A673 (cell line): Measurements from ENCODE around the gene DGUOK. TPM values are rescaled to one million over a fixed set of nuclear protein-coding genes. Genes with fewer than 3 reads are reported as not detected.

Source experiments
- BruUV-seq: library from RNA; stranded (reverse); fragments of 400-500 nt; replicated peaks from 2 replicates; lab custom pipeline; 2021; lab: Mats Ljungman, UMichigan
- CTCF ChIA-PET: fragments of 300-600 bp; sonication (Branson Sonifier 250); formaldehyde crosslinking; loops from one replicate; lab custom pipeline; 2022; ENCODE audit warnings: antibody characterized with exemption; lab: Charles Lee
- POLR2A ChIA-PET: fragments of 300-600 bp; sonication (Branson Sonifier 250); formaldehyde crosslinking; loops from one replicate; lab custom pipeline; 2022; ENCODE audit warnings: antibody characterized with exemption; ENCODE audit not compliant: low non-redundant PET; lab: Charles Lee
- DNase-seq: peaks from one replicate; pipeline ENCODE4 v3.0.0-alpha.2; 2015; ENCODE audit warnings: low spot score
- H3K27ac ChIP-seq: fragments of 200-600 bp; sonication (generic); 2 replicates; pipeline ENCODE4 v1.5.1; 2016; ENCODE audit warnings: mixed run types, low read depth, mild to moderate bottlenecking, mixed read lengths, antibody characterized with exemption, low read length; ENCODE audit not compliant: poor library complexity, severe bottlenecking
- H3K27me3 ChIP-seq: fragments of 200-600 bp; sonication (generic); replicated peaks from 2 replicates; pipeline ENCODE4 v1.6.1; 2017; ENCODE audit warnings: mixed run types, low read depth, mild to moderate bottlenecking, mixed read lengths, antibody characterized with exemption, low read length; ENCODE audit not compliant: insufficient read depth, poor library complexity
- H3K36me3 ChIP-seq: fragments of 200-600 bp; sonication (generic); 2 replicates; pipeline ENCODE4 v1.6.1; 2016; ENCODE audit warnings: mixed run types, mild to moderate bottlenecking, mixed read lengths, antibody characterized with exemption, low read length; ENCODE audit not compliant: insufficient read depth, poor library complexity, severe bottlenecking
- H3K4me1 ChIP-seq: fragments of 200-600 bp; sonication (generic); 2 replicates; pipeline ENCODE4 v1.6.1; 2017; ENCODE audit warnings: mixed run types, mild to moderate bottlenecking, mixed read lengths, antibody characterized with exemption, low read length; ENCODE audit not compliant: insufficient read depth, poor library complexity, severe bottlenecking
- H3K4me3 ChIP-seq: fragments of 200-600 bp; sonication (generic); 2 replicates; pipeline ENCODE4 v1.5.1; 2016; ENCODE audit warnings: low read depth, mixed run types, mild to moderate bottlenecking, mixed read lengths, low read length; ENCODE audit not compliant: poor library complexity, severe bottlenecking
- H3K9me3 ChIP-seq: fragments of 200-600 bp; sonication (generic); 2 replicates; pipeline ENCODE4 v1.6.1; 2016; ENCODE audit warnings: mixed run types, low read depth, mild to moderate bottlenecking, mixed read lengths, antibody characterized with exemption, low read length; ENCODE audit not compliant: poor library complexity, severe bottlenecking
- EZH2 ChIP-seq: fragments of 200-600 bp; sonication (generic); IDR thresholded peaks from 2 replicates; pipeline ENCODE4 v1.6.1; 2017; ENCODE audit warnings: borderline replicate concordance, low read depth, mild to moderate bottlenecking, mixed read lengths, antibody characterized with exemption, low read length; ENCODE audit not compliant: poor library complexity, severe bottlenecking
- intact Hi-C: fragments of 100-400 bp; cut with micrococcal nuclease; formaldehyde crosslinking; loops from one replicate; pipeline ENCODE4 v1.10.0; 2022; ENCODE audit not compliant: unreplicated experiment
- total RNA-seq: library from RNA; stranded (reverse); gene quantifications from 2 replicates; pipeline ENCODE4 v1.2.3, GENCODE V29; 2021
- TF ChIP-seq, protein P1 (sequence below): fragments of 300-800, 200-600 bp; sonication (generic); conservative IDR thresholded peaks from 2 replicates; pipeline ENCODE4 v1.5.1; 2017; ENCODE audit warnings: low read depth, mild to moderate bottlenecking, antibody characterized with exemption, low read length, moderate library complexity, mixed read lengths

The DGUOK gene
- total RNA-seq, 1 experiment from 2014 or later, result 106 TPM

DNA sequence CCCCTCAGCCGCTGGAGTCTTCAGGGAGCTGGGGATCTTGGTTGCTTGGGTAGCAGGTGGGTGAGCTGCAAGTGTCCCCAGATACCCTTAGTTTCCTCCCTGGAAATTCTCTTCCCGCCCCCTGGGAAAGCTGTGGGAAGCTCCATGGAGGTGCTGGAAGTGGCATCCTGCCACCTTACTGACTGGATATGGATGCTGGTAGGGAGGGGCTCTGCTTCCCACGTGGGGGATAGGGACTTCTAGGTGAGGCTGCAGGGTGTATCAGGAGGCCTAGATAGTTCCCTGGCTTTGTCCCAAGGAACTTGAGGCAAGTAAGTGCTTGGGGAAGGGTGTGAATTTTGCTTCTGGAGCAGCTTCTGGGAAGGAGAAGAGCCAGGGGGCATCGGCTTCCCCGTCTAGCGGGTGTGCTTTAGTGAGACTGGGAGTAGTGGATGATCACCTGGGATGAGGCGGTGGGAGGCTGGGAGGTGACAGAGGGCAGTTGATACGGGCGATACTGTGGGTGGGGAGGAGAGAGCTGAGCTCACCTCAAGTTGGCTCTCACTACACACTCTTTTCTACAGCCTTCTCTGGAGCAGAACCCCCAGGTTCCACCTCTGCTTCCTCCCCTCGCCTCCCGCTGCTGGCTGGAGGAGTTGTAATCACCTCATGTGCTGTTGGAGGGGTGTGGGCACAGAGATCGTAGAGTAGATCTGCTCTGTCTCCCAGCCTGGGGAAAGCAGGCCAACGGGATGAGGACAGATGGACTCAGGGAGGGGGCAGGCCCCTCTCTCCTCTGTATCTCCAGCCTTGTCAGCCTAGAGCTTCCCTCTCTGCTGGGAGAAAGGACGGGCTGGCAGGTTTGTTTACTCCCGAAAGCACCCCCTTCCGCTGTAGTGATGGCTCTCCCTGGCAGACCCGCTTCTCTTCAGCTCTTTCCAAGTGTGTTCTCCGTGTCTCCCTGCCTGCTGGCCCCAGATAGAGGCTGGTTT lies 77.8 kb downstream of the DGUOK start:
- H3K4me1 ChIP-seq, result peaks cover 88% of the 10 kb centered on the region
- no peaks in the 10 kb centered on the region for H3K27me3 ChIP-seq
- ChIA-PET POLR2A (no interaction called here), CTCF (interaction anchor here (0.5 kb wide), 1 partner anchor 58 kb away, joined by 7 read pairs; no protein-coding TSS in a partner anchor)
- DNase-seq, result no peak
- no peaks in the 10 kb centered on the region for H3K9me3 ChIP-seq
- no TSS peak for BruUV-seq
- TF ChIP-seq EZH2, result no peak
- TF ChIP-seq, protein P1, sequence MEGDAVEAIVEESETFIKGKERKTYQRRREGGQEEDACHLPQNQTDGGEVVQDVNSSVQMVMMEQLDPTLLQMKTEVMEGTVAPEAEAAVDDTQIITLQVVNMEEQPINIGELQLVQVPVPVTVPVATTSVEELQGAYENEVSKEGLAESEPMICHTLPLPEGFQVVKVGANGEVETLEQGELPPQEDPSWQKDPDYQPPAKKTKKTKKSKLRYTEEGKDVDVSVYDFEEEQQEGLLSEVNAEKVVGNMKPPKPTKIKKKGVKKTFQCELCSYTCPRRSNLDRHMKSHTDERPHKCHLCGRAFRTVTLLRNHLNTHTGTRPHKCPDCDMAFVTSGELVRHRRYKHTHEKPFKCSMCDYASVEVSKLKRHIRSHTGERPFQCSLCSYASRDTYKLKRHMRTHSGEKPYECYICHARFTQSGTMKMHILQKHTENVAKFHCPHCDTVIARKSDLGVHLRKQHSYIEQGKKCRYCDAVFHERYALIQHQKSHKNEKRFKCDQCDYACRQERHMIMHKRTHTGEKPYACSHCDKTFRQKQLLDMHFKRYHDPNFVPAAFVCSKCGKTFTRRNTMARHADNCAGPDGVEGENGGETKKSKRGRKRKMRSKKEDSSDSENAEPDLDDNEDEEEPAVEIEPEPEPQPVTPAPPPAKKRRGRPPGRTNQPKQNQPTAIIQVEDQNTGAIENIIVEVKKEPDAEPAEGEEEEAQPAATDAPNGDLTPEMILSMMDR, result no peak
- H3K4me3 ChIP-seq, result peak overlapping the region; percentile 69
- intact Hi-C loops, result no loop called here
- no peaks in the 10 kb centered on the region for H3K36me3 ChIP-seq
- H3K27ac ChIP-seq, result peak overlapping the region; percentile 81

DNA sequence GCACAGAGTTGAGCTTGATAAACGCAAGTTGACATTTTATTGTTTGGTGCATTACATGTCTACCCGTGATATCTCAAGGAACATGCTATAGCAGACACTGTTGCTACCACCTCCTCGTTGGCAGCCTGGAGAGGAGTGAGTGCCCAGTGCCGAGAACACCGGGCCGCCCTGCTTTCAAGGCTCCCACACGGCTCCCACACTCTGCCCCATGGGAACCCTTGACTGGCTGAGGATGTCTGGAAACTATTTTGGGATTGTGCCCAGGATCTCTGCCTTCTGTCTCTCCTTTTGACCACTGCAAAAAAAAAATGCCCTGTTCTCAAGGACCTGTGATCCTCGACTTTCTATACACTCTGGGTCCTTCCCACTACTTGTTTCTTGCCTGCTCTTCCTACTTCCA lies 79.1 kb downstream of the DGUOK start:
- Histone ChIP-seq H3K4me1 (peaks cover 88% of the 10 kb centered on the region), H3K27ac (peak overlapping the region; percentile 56), H3K9me3 (no peaks in the 10 kb centered on the region), H3K36me3 (no peaks in the 10 kb centered on the region), H3K4me3 (no peak overlapping the region), H3K27me3 (no peaks in the 10 kb centered on the region)
- ChIA-PET CTCF (no interaction called here), POLR2A (no interaction called here)
- TF ChIP-seq, protein P1, result no peak
- intact Hi-C loops, result no loop called here
- BruUV-seq, result no TSS peak
- no peak for DNase-seq

DNA sequence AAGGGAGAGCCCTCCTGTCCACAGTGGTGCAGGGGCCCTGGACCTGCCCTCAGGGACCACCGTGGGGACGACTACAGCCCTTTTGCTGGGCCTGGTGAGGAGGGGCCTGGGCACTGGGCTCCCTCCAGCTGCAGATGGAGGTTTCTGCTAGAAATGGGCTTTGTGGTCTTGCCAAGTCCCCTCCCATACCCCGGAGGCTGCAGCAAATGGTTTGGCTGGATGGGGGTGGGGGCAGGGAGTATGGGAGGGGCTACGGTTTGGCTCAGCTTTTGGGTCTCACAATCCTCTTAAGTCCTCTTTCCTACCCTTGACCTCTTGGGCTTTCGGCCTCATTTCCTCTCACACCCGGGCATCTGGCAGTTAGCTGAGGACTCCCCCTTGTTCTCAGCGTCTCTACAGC lies 79.8 kb downstream of the DGUOK start:
- BruUV-seq, result no TSS peak
- no peak overlapping the region for H3K4me3 ChIP-seq
- intact Hi-C loops, result no loop called here
- TF ChIP-seq, protein P1, result no peak
- TF ChIP-seq EZH2, result no peak
- ChIA-PET CTCF (no interaction called here), POLR2A (no interaction called here)
- DNase-seq, result no peak
- H3K36me3 ChIP-seq, result no peaks in the 10 kb centered on the region
- peak overlapping the region; percentile 56 for H3K27ac ChIP-seq
- no peaks in the 10 kb centered on the region for H3K9me3 ChIP-seq
- H3K4me1 ChIP-seq, result peaks cover 82% of the 10 kb centered on the region
- no peaks in the 10 kb centered on the region for H3K27me3 ChIP-seq
